Thoracic aorta (tissue), 2 donors: ENCODE results near the gene ITGBL1. TPM values are rescaled to one million over a fixed set of nuclear protein-coding genes. Genes with fewer than 3 reads are reported as not detected.
A peak's percentile ranks its signal among the peaks of the same experiment; 100 is the strongest.

Source experiments
- ATAC-seq: fragments of 150-250 bp; one replicate; pipeline ENCODE4 v1.8.0; 2017; ENCODE audit warnings: low read depth; ENCODE audit not compliant: insufficient number of reproducible peaks, low FRiP score
- DNase-seq: peaks from one replicate; pipeline ENCODE4 v3.0.0-alpha.2; 2020; ENCODE audit warnings: low spot score
- H3K27ac ChIP-seq, 2 donors: fragments of 200-600 bp; sonication (generic); 1 replicate in 1 of 2; 2 replicates in 1 of 2; pipeline ENCODE4 v1.5.1; 2016; ENCODE audit warnings: mild to moderate bottlenecking in 2 of 2, moderate library complexity in 2 of 2
- H3K27me3 ChIP-seq: fragments of 200-600 bp; sonication (generic); replicated peaks from 2 replicates; pipeline ENCODE4 v1.6.0; 2016; ENCODE audit warnings: mild to moderate bottlenecking; ENCODE audit not compliant: insufficient read depth
- H3K36me3 ChIP-seq: fragments of 200-600 bp; sonication (generic); one replicate; pipeline ENCODE4 v1.5.1; 2016
- H3K4me1 ChIP-seq, 2 donors: fragments of 200-600 bp; sonication (generic); 1 replicate in 1 of 2; 2 replicates in 1 of 2; pipeline versions ENCODE4 v1.5.1 to v1.6.0; 2016; ENCODE audit warnings: low read depth in 2 of 2, mild to moderate bottlenecking in 1 of 2; ENCODE audit not compliant: control insufficient read depth in 1 of 2
- H3K4me3 ChIP-seq: fragments of 200-600 bp; sonication (generic); 2 replicates; pipeline ENCODE4 v1.5.1; 2016; ENCODE audit warnings: mild to moderate bottlenecking
- H3K9me3 ChIP-seq: fragments of 200-600 bp; sonication (generic); 2 replicates; pipeline ENCODE4 v1.5.1; 2016
- CTCF ChIP-seq: fragments of 200-600 bp; sonication (generic); IDR thresholded peaks from one replicate; pipeline ENCODE4 v1.5.1; 2019; ENCODE audit warnings: antibody characterized with exemption
- total RNA-seq, 2 donors: library from RNA; depleted of rRNA; stranded (reverse); fragments of >200 nt; gene quantifications; one replicate each; pipeline versions ENCODE4 v1.1.0 to v1.2.3, GENCODE V29; 2016

ITGBL1 gene
- total RNA-seq, 2 donors from 2014 or later, result 179 to 224 TPM

GRCh38 chr13:101618440-101619187, 166.1 kb downstream of the ITGBL1 start:
- H3K36me3 ChIP-seq, result no peaks in the 10 kb centered on the region
- no peak for ATAC-seq
- DNase-seq, result no peak
- no peak overlapping the region for H3K27ac ChIP-seq
- TF ChIP-seq CTCF, result no peak
- no peaks in the 10 kb centered on the region for H3K27me3 ChIP-seq
- no peak overlapping the region for H3K4me3 ChIP-seq
- peaks cover 2 to 19% of the 10 kb centered on the region in 2 donors for H3K4me1 ChIP-seq
- no peaks in the 10 kb centered on the region for H3K9me3 ChIP-seq

DNA sequence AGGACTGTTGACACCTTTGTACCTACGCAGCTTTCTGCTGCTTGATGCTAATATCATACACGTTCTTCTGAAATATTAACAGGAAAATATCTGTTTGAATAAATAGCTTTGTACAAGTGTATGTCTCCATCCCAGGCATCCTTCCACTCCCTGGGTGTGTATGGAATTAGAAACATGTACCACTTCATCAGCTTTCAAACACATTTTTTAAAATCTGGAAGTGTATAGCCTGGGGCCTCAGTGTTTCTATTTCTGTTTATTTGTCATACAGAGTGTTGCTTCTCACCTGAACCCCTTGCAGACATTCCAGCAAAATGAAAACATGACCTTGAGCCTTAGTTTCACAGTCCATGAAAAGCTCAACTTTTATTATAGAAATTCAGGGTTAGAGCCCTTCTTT, 168.6 kb downstream of the ITGBL1 start:
- no peaks in the 10 kb centered on the region for H3K9me3 ChIP-seq
- no peak for DNase-seq
- no peaks in the 10 kb centered on the region for H3K36me3 ChIP-seq
- H3K4me1 ChIP-seq, result peaks cover 13 to 42% of the 10 kb centered on the region in 2 donors
- H3K27ac ChIP-seq, result no peak overlapping the region
- no peaks in the 10 kb centered on the region for H3K27me3 ChIP-seq
- TF ChIP-seq CTCF, result no peak
- no peak for ATAC-seq
- H3K4me3 ChIP-seq, result no peak overlapping the region

DNA sequence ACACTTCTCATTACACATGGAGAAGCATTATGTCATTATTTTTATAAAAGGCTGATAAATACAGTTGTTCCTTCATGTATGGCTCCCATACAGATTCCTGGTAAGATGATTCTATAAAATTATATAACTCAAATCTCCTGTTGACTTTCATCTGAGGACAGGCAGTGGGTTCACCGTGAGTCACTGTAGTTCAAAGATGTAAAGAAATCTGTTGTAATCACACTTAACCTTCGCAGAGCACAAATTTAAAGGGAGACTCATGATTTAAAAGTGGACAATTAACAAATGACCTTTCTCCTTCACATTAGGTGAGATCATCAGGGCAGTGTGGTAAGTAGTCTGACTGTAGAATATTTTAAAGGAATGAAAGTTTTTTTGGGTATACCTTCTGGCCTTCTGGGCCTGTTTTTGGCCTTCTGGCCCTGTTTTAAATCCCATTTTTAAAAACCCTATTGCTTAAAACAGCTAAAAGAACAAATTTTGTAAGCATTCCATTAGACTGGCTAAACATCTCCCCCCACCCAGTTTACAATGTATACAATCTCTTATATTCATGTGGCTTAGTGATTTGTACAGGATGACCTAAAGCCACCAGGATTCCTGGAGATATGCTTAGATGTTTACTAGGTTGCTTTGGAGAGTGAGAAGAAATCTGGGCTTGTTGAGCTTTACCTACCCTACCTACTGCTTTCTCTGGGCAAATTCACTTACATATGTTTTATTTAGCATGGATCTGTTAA, 171.2 kb downstream of the ITGBL1 start:
- TF ChIP-seq CTCF, result no peak
- peak overlapping the region; percentile 70 to 81 for H3K27ac ChIP-seq
- H3K9me3 ChIP-seq, result no peaks in the 10 kb centered on the region
- ATAC-seq, result no peak
- H3K36me3 ChIP-seq, result no peaks in the 10 kb centered on the region
- H3K27me3 ChIP-seq, result no peaks in the 10 kb centered on the region
- H3K4me3 ChIP-seq, result peak overlapping the region; percentile 58
- peaks cover 16 to 47% of the 10 kb centered on the region in 2 donors for H3K4me1 ChIP-seq
- no peak for DNase-seq

- Histone ChIP-seq H3K27me3 (no peaks in the 10 kb centered on the region), H3K4me1 (peaks cover 16 to 47% of the 10 kb centered on the region in 2 donors), H3K36me3 (no peaks in the 10 kb centered on the region), H3K9me3 (no peaks in the 10 kb centered on the region), H3K27ac (peak overlapping the region; percentile 70 to 81), H3K4me3 (peak overlapping the region; percentile 58)
- no peak for ATAC-seq
- DNase-seq, result no peak
- TF ChIP-seq CTCF, result no peak
These were observed 171.9 kb downstream of the ITGBL1 start for GRCh38 chr13:101624210-101624922.

DNA sequence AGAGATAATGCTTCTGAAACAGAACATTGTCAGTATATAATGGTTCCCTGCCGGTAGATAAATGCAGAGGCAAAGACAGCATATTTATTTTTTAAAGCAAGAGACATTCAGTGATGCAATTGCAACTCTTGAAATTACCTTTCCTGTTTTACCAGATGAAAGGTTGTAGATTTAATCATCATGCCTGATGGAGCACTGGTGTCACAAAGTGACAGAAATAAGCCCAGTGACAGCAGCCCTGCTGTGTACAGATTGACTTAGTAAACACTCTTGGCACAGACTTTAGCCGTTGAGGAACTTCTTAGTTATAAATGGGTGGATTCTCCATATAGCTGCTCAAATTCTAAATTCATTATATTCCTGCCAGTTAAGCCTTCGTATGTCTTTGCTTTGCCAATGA, 172.5 kb downstream of the ITGBL1 start:
- ATAC-seq, result no peak
- H3K27ac ChIP-seq, result peak overlapping the region; percentile 70 to 81

More for the DNA sequence above, 172.5 kb downstream of the ITGBL1 start:
- Histone ChIP-seq H3K27me3 (no peaks in the 10 kb centered on the region), H3K9me3 (no peaks in the 10 kb centered on the region), H3K36me3 (no peaks in the 10 kb centered on the region), H3K4me3 (peak overlapping the region; percentile 20), H3K4me1 (peaks cover 16 to 47% of the 10 kb centered on the region in 2 donors)
- no peak for TF ChIP-seq CTCF
- DNase-seq, result no peak
